ENCODE measurements around the gene PHACTR3. TPM values are rescaled to one million over a fixed set of nuclear protein-coding genes. Genes with fewer than 3 reads are reported as not detected.

The PHACTR3 gene
- total RNA-seq, 1 donor from 2014 or later: not detected

DNA sequence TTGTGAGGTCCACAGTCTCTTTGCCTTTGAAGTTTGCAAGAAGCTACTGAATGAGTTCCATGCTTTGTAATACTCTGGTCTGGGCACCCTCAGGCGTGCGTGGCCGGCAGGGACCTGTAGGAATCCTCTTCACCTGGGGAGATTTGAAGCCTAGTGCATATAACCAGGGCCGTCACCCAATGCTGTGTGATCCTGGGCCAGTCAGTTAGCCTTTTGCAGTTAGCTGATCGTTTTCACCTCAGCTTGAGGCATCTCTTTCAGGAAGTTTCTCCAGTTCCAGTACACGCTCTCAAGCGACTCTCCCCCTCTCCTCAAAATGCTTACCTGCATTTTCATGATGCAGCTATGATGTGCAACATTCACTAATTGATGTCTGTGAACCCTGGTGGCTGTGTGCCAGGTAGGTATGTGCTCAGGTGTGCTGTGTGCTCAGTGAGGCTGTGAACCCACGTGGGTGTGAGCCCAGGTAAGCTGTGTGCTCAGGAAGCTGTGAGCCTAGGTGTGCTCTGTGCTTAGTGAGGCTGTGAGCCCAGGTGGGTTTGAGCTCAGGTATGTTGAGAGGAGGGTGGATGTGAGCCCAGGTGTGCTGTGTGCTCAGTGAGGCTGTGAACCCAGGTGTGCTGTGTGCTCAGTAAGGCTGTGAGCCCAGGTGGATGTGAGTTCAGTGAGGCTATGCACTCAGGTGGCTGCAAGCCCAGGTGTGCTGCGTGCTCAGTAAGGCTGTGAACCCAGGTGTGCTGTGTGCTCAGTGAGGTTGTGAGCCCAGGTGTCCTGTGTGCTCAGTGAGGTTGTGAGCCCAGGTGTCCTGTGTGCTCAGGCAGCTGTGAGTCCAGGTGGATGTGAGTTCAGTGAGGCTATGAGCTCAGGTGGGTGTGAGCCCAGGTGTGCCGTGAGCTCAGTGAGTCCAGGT, 120.4 kb downstream of the PHACTR3 start:
- no peak overlapping the region for H3K4me3 Mint-ChIP-seq (ENCODE audit: low read depth)
- no peak overlapping the region for H3K27ac Mint-ChIP-seq
- H3K36me3 Mint-ChIP-seq (ENCODE audit: low read depth): no peaks in the 10 kb centered on the region
- no peak for DNase-seq (ENCODE audit: low spot score)
- no peaks in the 10 kb centered on the region for H3K27me3 Mint-ChIP-seq (ENCODE audit: low read depth)
- intact Hi-C loops (cut with micrococcal nuclease): no loop called here
- peaks cover 2% of the 10 kb centered on the region for H3K4me1 Mint-ChIP-seq (ENCODE audit: low read depth)
- no peaks in the 10 kb centered on the region for H3K9me3 Mint-ChIP-seq

DNA sequence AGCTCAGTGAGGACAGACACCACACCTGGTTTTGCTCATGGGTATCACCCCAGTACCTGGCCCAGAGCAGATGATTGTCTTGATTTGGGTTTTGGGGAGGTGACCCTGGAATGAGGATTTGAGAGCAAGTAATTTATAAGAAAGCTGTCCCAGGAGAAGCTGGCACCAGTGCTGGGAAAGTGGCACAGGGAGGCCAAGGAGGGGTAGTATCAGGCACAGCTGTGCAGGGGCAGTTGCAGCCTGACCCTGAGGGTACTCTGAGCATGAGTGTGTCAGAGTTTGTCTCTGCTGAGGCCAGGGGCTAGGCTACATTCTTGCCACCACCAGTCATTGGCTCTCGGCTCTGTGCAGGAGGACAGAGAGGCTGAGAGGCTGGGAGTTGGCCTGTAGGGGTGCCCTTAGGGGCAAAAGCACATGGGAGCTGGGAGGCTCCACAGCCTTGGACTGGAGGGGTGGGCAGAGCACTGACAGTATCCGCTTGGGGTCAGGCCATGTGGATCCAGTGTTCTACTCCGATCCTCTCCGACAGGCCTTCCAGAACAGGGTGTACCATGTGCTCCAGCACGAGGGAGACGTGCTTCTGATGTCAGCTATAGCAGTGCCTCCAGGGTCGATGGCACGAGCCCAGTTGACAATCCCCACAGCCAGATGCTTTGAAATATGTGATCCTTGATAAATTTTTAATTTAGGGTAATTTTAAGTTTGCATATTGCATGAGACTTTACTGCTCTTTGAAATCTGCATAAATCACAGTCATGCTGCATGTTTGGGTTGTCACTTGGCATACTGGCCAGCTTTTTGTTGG, 121.3 kb downstream of the PHACTR3 start:
- H3K27ac Mint-ChIP-seq: no peak overlapping the region
- H3K4me3 Mint-ChIP-seq (ENCODE audit: low read depth): no peak overlapping the region
- intact Hi-C loops (cut with micrococcal nuclease): no loop called here
- no peak for DNase-seq (ENCODE audit: low spot score)
- no peaks in the 10 kb centered on the region for H3K27me3 Mint-ChIP-seq (ENCODE audit: low read depth)
- no peaks in the 10 kb centered on the region for H3K9me3 Mint-ChIP-seq
- no peaks in the 10 kb centered on the region for H3K36me3 Mint-ChIP-seq (ENCODE audit: low read depth)
- peaks cover 2% of the 10 kb centered on the region for H3K4me1 Mint-ChIP-seq (ENCODE audit: low read depth)

DNA sequence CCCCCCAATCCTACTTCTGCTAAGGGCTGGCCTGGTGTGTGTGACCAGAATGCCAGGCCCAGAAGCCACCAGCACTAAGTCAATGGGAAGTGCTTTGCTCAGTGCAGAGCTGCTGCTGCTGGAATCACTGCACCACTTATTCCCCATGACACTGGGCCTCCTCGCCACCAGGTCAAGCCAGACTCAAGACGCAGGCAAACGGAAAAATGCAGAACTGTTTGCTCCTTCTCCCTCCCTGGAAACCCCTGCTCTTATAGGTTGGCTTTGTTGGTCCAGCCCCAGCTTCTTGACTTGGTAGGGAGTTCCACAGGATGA, 121.9 kb downstream of the PHACTR3 start:
- no peak overlapping the region for H3K27ac Mint-ChIP-seq
- no peak overlapping the region for H3K4me3 Mint-ChIP-seq (ENCODE audit: low read depth)
- no peaks in the 10 kb centered on the region for H3K36me3 Mint-ChIP-seq (ENCODE audit: low read depth)
- peaks cover 2% of the 10 kb centered on the region for H3K4me1 Mint-ChIP-seq (ENCODE audit: low read depth)
- intact Hi-C loops (cut with micrococcal nuclease): no loop called here
- H3K27me3 Mint-ChIP-seq (ENCODE audit: low read depth): no peaks in the 10 kb centered on the region
- H3K9me3 Mint-ChIP-seq: no peaks in the 10 kb centered on the region
- no peak for DNase-seq (ENCODE audit: low spot score)

DNA sequence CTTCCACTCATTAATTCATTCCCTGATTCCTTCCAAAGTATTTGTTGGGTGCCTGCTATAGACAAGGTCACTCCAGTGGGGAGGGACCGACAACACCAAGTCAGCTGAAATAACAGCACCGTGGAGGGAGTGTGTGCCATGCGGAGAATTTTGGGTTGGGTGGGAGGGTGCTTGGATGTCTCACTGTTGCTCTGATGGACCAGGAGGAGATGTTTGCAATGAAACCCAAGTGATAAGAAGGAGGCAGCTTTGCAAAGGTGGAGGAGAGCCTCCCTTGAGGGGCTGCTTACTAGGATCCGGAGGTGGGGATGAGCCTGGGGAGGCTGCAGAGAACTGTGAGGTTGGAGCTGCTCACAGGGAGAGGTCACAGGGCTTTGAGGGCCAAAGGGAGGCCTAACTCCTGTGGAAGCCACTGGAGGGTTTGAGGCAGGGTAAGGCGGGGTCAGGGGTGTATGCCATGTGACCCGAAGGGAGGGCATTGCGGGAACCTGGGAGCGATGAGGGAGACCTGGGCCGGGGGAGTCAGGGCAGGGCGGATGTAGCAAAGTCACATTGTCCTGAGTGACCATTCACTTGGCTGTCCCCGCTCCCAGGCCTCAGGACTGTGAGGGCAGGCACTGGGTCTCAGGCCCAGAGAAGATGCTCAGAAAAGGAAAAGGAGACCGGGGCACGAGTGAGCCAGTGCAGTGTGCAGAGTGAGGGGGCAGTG, 124.5 kb downstream of the PHACTR3 start:
- intact Hi-C loops (cut with micrococcal nuclease): no loop called here
- Mint-ChIP-seq H3K27ac (no peak overlapping the region), H3K9me3 (no peaks in the 10 kb centered on the region)

DNA sequence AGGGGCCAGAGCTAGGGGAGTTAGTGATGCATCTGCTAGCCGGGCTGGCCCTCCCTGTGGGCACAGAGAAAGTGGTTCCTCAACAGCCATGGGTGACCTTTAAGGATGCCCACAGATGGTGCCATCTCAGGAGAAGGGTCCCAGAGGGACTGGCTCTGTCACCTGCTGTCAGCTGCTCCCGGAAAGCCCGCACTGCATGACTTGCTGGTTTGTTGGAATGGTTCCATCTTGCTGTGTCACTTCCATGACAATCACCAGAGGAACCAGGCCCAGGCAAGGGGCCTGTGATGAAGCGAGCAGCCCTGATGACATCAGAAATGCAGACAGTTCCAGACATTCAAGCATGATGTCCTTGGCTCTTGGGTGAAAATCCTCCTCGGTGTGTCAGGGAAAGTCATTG, 125.2 kb downstream of the PHACTR3 start:
- intact Hi-C loops (cut with micrococcal nuclease): no loop called here
- no peaks in the 10 kb centered on the region for H3K27me3 Mint-ChIP-seq (ENCODE audit: low read depth)

More for the DNA sequence above, 124.5 kb downstream of the PHACTR3 start:
- no peaks in the 10 kb centered on the region for H3K4me1 Mint-ChIP-seq (ENCODE audit: low read depth)
- no peaks in the 10 kb centered on the region for H3K36me3 Mint-ChIP-seq (ENCODE audit: low read depth)
- H3K4me3 Mint-ChIP-seq (ENCODE audit: low read depth): no peak overlapping the region
- no peaks in the 10 kb centered on the region for H3K27me3 Mint-ChIP-seq (ENCODE audit: low read depth)
- no peak for DNase-seq (ENCODE audit: low spot score)

DNA sequence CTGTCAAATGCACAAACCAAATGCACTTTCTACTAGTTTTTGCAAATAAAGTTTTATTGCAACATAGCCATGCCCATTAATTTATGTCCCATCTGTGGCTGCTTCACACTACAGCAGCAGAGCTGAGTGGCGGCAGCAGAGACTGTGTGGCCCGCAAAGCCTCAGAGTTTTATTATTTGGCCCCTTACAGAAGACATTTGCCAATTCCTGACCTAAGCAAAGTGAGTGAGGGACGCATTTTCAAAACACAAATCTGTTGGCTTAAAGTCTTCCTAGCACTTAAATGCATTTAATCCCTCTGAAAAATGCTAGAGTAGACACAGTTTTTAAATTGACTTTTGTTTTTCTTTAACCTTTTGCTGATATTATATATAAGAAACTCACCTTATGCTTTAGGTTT, 126.4 kb downstream of the PHACTR3 start:
- Mint-ChIP-seq H3K36me3 (ENCODE audit: low read depth) (no peaks in the 10 kb centered on the region), H3K4me3 (ENCODE audit: low read depth) (no peak overlapping the region), H3K9me3 (no peaks in the 10 kb centered on the region), H3K27me3 (ENCODE audit: low read depth) (no peaks in the 10 kb centered on the region), H3K27ac (no peak overlapping the region), H3K4me1 (ENCODE audit: low read depth) (no peaks in the 10 kb centered on the region)
- DNase-seq (ENCODE audit: low spot score): no peak
- intact Hi-C loops (cut with micrococcal nuclease): no loop called here

More for the DNA sequence above, 125.2 kb downstream of the PHACTR3 start:
- no peak for DNase-seq (ENCODE audit: low spot score)
- no peaks in the 10 kb centered on the region for H3K36me3 Mint-ChIP-seq (ENCODE audit: low read depth)
- no peaks in the 10 kb centered on the region for H3K4me1 Mint-ChIP-seq (ENCODE audit: low read depth)
- H3K9me3 Mint-ChIP-seq: no peaks in the 10 kb centered on the region
- H3K4me3 Mint-ChIP-seq (ENCODE audit: low read depth): no peak overlapping the region
- H3K27ac Mint-ChIP-seq: no peak overlapping the region

DNA sequence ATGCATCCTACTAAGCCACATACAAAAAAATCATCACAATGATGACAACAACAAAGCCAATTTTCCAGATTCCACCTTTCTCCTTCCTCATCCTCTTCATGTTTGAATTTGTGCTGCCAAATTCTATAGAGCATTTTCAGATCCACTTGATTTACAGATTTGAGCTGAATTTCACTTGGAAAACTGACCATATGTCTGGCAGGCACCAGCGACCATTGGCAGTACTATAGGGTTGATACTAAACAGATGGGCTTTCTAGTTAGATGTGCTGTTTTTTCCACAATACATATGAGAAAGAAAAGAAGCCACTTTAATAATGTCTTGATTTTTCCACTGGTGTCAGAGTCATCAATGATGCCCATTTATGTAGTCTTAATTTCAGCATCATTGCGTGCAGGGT, 127.0 kb downstream of the PHACTR3 start:
- intact Hi-C loops (cut with micrococcal nuclease): no loop called here
- no peaks in the 10 kb centered on the region for H3K9me3 Mint-ChIP-seq
- no peak for DNase-seq (ENCODE audit: low spot score)
- no peak overlapping the region for H3K27ac Mint-ChIP-seq
- no peak overlapping the region for H3K4me3 Mint-ChIP-seq (ENCODE audit: low read depth)
- no peaks in the 10 kb centered on the region for H3K36me3 Mint-ChIP-seq (ENCODE audit: low read depth)
- no peaks in the 10 kb centered on the region for H3K27me3 Mint-ChIP-seq (ENCODE audit: low read depth)
- no peaks in the 10 kb centered on the region for H3K4me1 Mint-ChIP-seq (ENCODE audit: low read depth)

DNA sequence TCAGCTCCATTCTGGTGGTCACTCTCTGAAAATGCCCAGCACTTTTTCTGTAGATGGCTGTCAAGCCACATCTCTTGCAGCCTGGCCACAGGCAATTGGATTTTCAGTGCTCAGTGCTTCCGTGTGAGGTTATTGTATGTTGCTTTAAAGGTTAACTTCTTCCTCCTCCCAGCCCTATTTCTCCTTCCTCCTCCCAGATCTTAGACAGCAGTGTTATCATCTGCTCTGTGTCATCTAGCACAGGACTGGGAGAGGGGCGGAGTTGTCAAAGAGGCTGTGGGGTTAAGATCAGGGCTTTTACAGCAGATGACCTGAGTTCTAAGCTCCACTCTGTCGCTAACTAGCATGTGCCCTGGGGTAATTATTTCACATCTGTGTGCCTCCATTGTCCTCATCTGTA, 129.0 kb downstream of the PHACTR3 start:
- Mint-ChIP-seq H3K36me3 (ENCODE audit: low read depth) (no peaks in the 10 kb centered on the region), H3K4me1 (ENCODE audit: low read depth) (no peaks in the 10 kb centered on the region), H3K27me3 (ENCODE audit: low read depth) (no peaks in the 10 kb centered on the region), H3K4me3 (ENCODE audit: low read depth) (no peak overlapping the region), H3K27ac (no peak overlapping the region), H3K9me3 (no peaks in the 10 kb centered on the region)
- intact Hi-C loops (cut with micrococcal nuclease): no loop called here
- DNase-seq (ENCODE audit: low spot score): no peak

DNA sequence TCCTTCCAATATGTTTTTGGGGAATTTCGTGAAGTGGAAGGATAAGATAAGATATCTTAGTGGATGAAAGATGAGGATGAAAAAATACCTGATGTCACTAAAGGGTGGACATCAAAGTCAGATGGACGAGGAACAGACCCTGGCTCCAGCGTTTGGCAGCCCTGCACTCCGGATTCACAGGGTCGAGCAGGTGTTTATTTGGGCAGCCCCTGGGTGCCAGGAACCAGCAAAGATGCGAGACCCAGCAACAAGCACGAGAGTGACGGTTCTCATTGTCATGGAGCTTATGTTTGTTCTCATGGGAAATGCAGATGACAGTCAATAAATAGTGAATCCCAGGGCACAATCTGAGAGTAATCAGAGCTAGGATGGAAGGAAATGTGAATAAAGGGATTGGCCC, 131.1 kb downstream of the PHACTR3 start:
- Mint-ChIP-seq H3K9me3 (no peaks in the 10 kb centered on the region), H3K27me3 (ENCODE audit: low read depth) (no peaks in the 10 kb centered on the region), H3K4me3 (ENCODE audit: low read depth) (no peak overlapping the region), H3K4me1 (ENCODE audit: low read depth) (no peaks in the 10 kb centered on the region), H3K36me3 (ENCODE audit: low read depth) (no peaks in the 10 kb centered on the region), H3K27ac (no peak overlapping the region)
- intact Hi-C loops (cut with micrococcal nuclease): no loop called here
- no peak for DNase-seq (ENCODE audit: low spot score)

DNA sequence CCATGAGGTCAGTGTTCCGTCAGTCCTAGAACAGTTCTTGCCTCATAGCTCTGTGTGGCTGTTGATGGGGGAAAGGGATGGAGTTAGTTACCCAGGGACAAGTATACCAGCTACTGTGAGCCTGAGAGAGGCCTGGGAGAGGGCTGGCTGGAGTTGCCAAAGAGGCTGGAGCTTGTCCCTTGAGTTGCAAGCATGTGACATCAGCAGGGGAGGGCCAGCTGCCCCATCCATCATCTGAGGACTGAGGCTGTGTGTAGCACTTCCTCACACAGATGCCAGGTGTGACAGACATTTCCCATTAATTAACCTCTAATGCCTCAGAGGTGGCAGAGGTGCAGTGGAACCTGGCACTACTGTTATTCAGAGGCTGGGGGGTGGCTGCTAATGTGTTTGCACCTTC, 131.6 kb downstream of the PHACTR3 start:
- intact Hi-C loops (cut with micrococcal nuclease): no loop called here
- no peak for DNase-seq (ENCODE audit: low spot score)
- Mint-ChIP-seq H3K27me3 (ENCODE audit: low read depth) (no peaks in the 10 kb centered on the region), H3K9me3 (no peaks in the 10 kb centered on the region), H3K4me1 (ENCODE audit: low read depth) (no peaks in the 10 kb centered on the region), H3K4me3 (ENCODE audit: low read depth) (no peak overlapping the region), H3K36me3 (ENCODE audit: low read depth) (no peaks in the 10 kb centered on the region), H3K27ac (no peak overlapping the region)

DNA sequence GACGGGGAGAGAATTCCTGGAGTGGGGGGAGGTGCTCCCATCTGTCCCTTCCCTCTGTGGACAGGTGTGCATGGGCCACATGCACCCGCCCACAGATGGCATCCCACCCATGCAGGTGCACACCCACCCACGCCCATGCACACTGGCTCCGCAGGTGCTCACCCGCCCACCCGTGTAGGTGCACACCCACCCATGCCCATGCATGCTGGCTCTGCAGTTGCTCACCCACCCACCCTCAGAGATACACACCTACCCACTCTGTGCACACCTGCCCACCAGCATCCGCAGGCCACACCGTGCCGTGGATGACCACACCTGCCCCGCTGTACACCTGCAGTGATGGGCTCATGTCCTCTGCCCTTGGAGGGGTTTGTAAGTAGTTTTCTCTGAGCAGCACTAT, 132.0 kb downstream of the PHACTR3 start:
- H3K9me3 Mint-ChIP-seq: no peaks in the 10 kb centered on the region
- intact Hi-C loops (cut with micrococcal nuclease): no loop called here
- H3K36me3 Mint-ChIP-seq (ENCODE audit: low read depth): no peaks in the 10 kb centered on the region
- H3K27me3 Mint-ChIP-seq (ENCODE audit: low read depth): no peaks in the 10 kb centered on the region
- H3K4me1 Mint-ChIP-seq (ENCODE audit: low read depth): no peaks in the 10 kb centered on the region
- H3K4me3 Mint-ChIP-seq (ENCODE audit: low read depth): no peak overlapping the region
- DNase-seq (ENCODE audit: low spot score): no peak
- no peak overlapping the region for H3K27ac Mint-ChIP-seq

DNA sequence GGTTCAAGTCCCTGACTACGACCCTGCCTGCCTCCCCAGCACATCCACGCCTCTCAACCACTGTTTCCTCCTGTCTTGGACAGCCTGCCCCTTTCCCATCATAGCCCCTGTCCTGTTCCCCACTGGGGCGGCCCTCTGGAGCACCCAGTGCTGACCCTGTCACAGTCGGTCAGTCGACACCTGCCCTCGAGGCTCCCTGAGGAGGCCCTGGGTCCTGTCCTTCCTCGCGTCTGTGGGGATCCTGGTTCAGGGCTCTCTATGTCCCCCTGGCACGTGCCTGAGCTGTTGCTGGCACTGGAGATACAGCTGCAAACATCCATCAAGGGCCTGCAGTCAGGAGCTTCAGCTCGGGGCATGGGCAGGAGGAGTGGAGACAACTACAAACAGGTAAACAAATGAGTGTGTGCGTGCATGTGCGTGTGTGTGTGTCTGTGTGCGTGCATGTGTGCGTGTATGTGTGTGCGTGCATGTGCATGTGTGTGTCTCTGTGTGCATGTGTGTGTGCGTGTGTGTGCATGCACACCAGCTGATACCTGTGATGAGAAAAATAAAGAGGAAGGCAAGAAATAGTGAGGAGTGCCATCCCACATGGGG, 132.8 kb downstream of the PHACTR3 start:
- no peaks in the 10 kb centered on the region for H3K4me1 Mint-ChIP-seq (ENCODE audit: low read depth)
- no peak overlapping the region for H3K4me3 Mint-ChIP-seq (ENCODE audit: low read depth)
- no peaks in the 10 kb centered on the region for H3K9me3 Mint-ChIP-seq
- no peaks in the 10 kb centered on the region for H3K27me3 Mint-ChIP-seq (ENCODE audit: low read depth)
- H3K27ac Mint-ChIP-seq: no peak overlapping the region
- intact Hi-C loops (cut with micrococcal nuclease): no loop called here
- H3K36me3 Mint-ChIP-seq (ENCODE audit: low read depth): no peaks in the 10 kb centered on the region
- no peak for DNase-seq (ENCODE audit: low spot score)
